Measurements from ENCODE around the gene ALKBH8. TPM values are rescaled to one million over a fixed set of nuclear protein-coding genes. Genes with fewer than 3 reads are reported as not detected.

The ALKBH8 gene
- total and polyA plus RNA-seq, 2 of the 8 experiments (the other 6 are each of a cell fraction or from before 2014, with no cell fraction given), result 3.6 to 11.9 TPM

- TF ChIP-seq GTF2F1 (IDR thresholded peaks at IDR 0.05; ENCODE audit: borderline replicate concordance, low read depth, low read length) (no peak), NANOG (IDR thresholded peaks at IDR 0.05; ENCODE audit: insufficient read depth, low read depth, low read length, poor library complexity, severe bottlenecking) (no peak), POU5F1 (IDR thresholded peaks at IDR 0.05; ENCODE audit: low read depth, low read length) (no peak), ATF2 (IDR thresholded peaks at IDR 0.05; ENCODE audit: low read length) (no peak), POLR2AphosphoS5 (IDR thresholded peaks at IDR 0.05; ENCODE audit: low read depth, low read length) (no peak), MAFK (IDR thresholded peaks at IDR 0.05; ENCODE audit: low read depth, low read length) (peak; percentile 59; the same call in 1 of the 2 replicates), KDM4A (IDR thresholded peaks at IDR 0.05; ENCODE audit: low read depth, low read length, severe bottlenecking) (no peak), CTCF (IDR thresholded peaks at IDR 0.05; ENCODE audit: control extremely low read depth in 1 of 3, insufficient read depth in 1 of 3, low read depth in 1 of 3, low read length in 3 of 3) (peak; percentile 76 to 79 (median 77)), RBBP5 (IDR thresholded peaks at IDR 0.05; ENCODE audit: borderline replicate concordance, low read depth, low read length) (no peak), YY1 (IDR thresholded peaks at IDR 0.05; ENCODE audit: low read depth, low read length) (peak; percentile 75; the same call in 1 of the 2 replicates), CEBPB (IDR thresholded peaks at IDR 0.05; ENCODE audit: low read depth, low read length) (no peak), USF2 (IDR thresholded peaks at IDR 0.05; ENCODE audit: low read length) (no peak), BACH1 (IDR thresholded peaks at IDR 0.05; ENCODE audit: low read length) (no peak)
These were observed 32.9 kb upstream of the ALKBH8 start (continued) for GRCh38 chr11:107598225-107599139.
